H1 (cell line): Measurements from ENCODE around the gene MGAT4B. TPM values are rescaled to one million over a fixed set of nuclear protein-coding genes. Genes with fewer than 3 reads are reported as not detected.

ENCODE experiments used
- CHD1 ChIP-seq: IDR thresholded peaks from 2 replicates; pipeline ENCODE4 v1.6.1; 2012; ENCODE audit warnings: low read depth, low read length, improper control_type of control experiment
- MAFK ChIP-seq: IDR thresholded peaks from 2 replicates; pipeline ENCODE4 v1.6.1; 2012; ENCODE audit warnings: low read depth, mild to moderate bottlenecking, improper control_type of control experiment, low read length
- SP1 ChIP-seq: IDR thresholded peaks from 2 replicates; pipeline ENCODE4 v1.6.1; 2011; ENCODE audit warnings: low read depth, low read length
- TBP ChIP-seq: IDR thresholded peaks from 2 replicates; pipeline ENCODE4 v1.6.1; 2011; ENCODE audit warnings: low read depth, low read length, improper control_type of control experiment
- polyA plus RNA-seq, 7 experiments: library from polyadenylated mRNA; depleted of rRNA in 3 of 7; stranded (reverse) in 5 of 7; unstranded in 2 of 7; fragments of >200 nt in 5 of 7; fragments of 200-250 nt in 2 of 7; gene quantifications; 1 replicate in 5 of 7; 2 replicates in 1 of 7; 4 replicates in 1 of 7; pipeline versions ENCODE4 v1.2.1 to v1.2.3, GENCODE V29; 2011 to 2013; ENCODE audit warnings: missing spikeins in 2 of 7, mixed read lengths in 2 of 7
- total RNA-seq: library from RNA; stranded (reverse); fragmentation: NEBNext Ultra II Directional; extraction: Animal tissue kit (Norgen Biotek cat#: 25700); gene quantifications from 2 replicates; pipeline ENCODE4 v1.2.1, GENCODE V29; 2021
- TF ChIP-seq, protein P1 (sequence below): IDR thresholded peaks from 2 replicates; pipeline ENCODE4 v1.6.1; 2012; ENCODE audit warnings: inconsistent platforms
- TF ChIP-seq, protein P2 (sequence below): IDR thresholded peaks from 2 replicates; pipeline ENCODE4 v1.6.1; 2011; ENCODE audit warnings: low read length, improper control_type of control experiment

Gene MGAT4B
- total and polyA plus RNA-seq, 2 of the 8 experiments (the other 6 are each of a cell fraction or from before 2014, with no cell fraction given) = 116 to 128 TPM

GRCh38 chr5:179819296-179820126 lies 12.8 kb upstream of the MGAT4B start (continued):
- TF ChIP-seq, protein P1, sequence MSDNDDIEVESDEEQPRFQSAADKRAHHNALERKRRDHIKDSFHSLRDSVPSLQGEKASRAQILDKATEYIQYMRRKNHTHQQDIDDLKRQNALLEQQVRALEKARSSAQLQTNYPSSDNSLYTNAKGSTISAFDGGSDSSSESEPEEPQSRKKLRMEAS = peak; percentile 98
- TF ChIP-seq CHD1 = no peak
- no peak for TF ChIP-seq SP1
- peak; percentile 21; the same call in 1 of the 2 replicates for TF ChIP-seq TBP
- TF ChIP-seq, protein P2, sequence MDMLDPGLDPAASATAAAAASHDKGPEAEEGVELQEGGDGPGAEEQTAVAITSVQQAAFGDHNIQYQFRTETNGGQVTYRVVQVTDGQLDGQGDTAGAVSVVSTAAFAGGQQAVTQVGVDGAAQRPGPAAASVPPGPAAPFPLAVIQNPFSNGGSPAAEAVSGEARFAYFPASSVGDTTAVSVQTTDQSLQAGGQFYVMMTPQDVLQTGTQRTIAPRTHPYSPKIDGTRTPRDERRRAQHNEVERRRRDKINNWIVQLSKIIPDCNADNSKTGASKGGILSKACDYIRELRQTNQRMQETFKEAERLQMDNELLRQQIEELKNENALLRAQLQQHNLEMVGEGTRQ = peak; percentile 47
- peak; percentile 91; the same call in 1 of the 2 replicates for TF ChIP-seq MAFK
